ENCODE data around the gene MAP2K6.
"Not testable (repeated sequence)": the region's sequence is repeated elsewhere in the genome, so short reads cannot be mapped to it uniquely, and the experiment has no call there.

The MAP2K6 gene

GRCh38 chr17:69457603-69458002 is 43.1 kb downstream of the MAP2K6 start:
- no peak for DNase-seq (ENCODE audit: low read depth in 2 of 2)

GRCh38 chr17:69460963-69461922 is 46.7 kb downstream of the MAP2K6 start:
- no peak for DNase-seq (ENCODE audit: low read depth in 2 of 2)

GRCh38 chr17:69461951-69462369 is 47.5 kb downstream of the MAP2K6 start:
- no peak for DNase-seq (ENCODE audit: low read depth in 2 of 2)

GRCh38 chr17:69462882-69463281 is 48.4 kb downstream of the MAP2K6 start:
- DNase-seq (ENCODE audit: low read depth in 2 of 2), result no peak

GRCh38 chr17:69466451-69466850 is 52.0 kb downstream of the MAP2K6 start:
- no peak for DNase-seq (ENCODE audit: low read depth in 2 of 2)

GRCh38 chr17:69466905-69467667 is 52.6 kb downstream of the MAP2K6 start:
- no peak for DNase-seq (ENCODE audit: low read depth in 2 of 2)

- DNase-seq (ENCODE audit: low read depth in 2 of 2), result no peak
Measured at GRCh38 chr17:69468207-69468606, 53.7 kb downstream of the MAP2K6 start.

- no peak for DNase-seq (ENCODE audit: low read depth in 2 of 2)
Measured at GRCh38 chr17:69470702-69471101, 56.2 kb downstream of the MAP2K6 start.

GRCh38 chr17:69471406-69471805 is 56.9 kb downstream of the MAP2K6 start:
- DNase-seq (ENCODE audit: low read depth in 2 of 2), result no peak

GRCh38 chr17:69473841-69474831 is 59.6 kb downstream of the MAP2K6 start:
- DNase-seq (ENCODE audit: low read depth in 2 of 2), result no peak

- DNase-seq (ENCODE audit: low read depth in 2 of 2), result no peak
Measured at GRCh38 chr17:69477204-69477902, 62.9 kb downstream of the MAP2K6 start.

GRCh38 chr17:69477903-69478266 is 63.4 kb downstream of the MAP2K6 start:
- no peak for DNase-seq (ENCODE audit: low read depth in 2 of 2)

- DNase-seq (ENCODE audit: low read depth in 2 of 2), result no peak
Measured at GRCh38 chr17:69478916-69479315, 64.4 kb downstream of the MAP2K6 start.

GRCh38 chr17:69479756-69480155 is 65.3 kb downstream of the MAP2K6 start:
- DNase-seq (ENCODE audit: low read depth in 2 of 2), result not testable (repeated sequence)

GRCh38 chr17:69480245-69480644 is 65.7 kb downstream of the MAP2K6 start:
- no peak for DNase-seq (ENCODE audit: low read depth in 2 of 2)

- DNase-seq (ENCODE audit: low read depth in 2 of 2), result no peak
Measured at GRCh38 chr17:69485251-69485661, 70.8 kb downstream of the MAP2K6 start.

- no peak for DNase-seq (ENCODE audit: low read depth in 2 of 2)
Measured at GRCh38 chr17:69485901-69486643, 71.6 kb downstream of the MAP2K6 start.

- no peak for DNase-seq (ENCODE audit: low read depth in 2 of 2)
Measured at GRCh38 chr17:69486779-69487637, 72.5 kb downstream of the MAP2K6 start.

- DNase-seq (ENCODE audit: low read depth in 2 of 2), result no peak
Measured at GRCh38 chr17:69489313-69489712, 74.8 kb downstream of the MAP2K6 start.

Data from activated CD8-positive, alpha-beta memory T cell treated with anti-CD3 and anti-CD28 coated beads for 4 hours (primary cell).